ENCODE measurements around the gene LRRC36.

GRCh38 chr16:67419502-67419901 is 92.9 kb downstream of the LRRC36 start:
- TF ChIP-seq REST (IDR thresholded peaks at IDR 0.05; ENCODE audit: insufficient replicate concordance, low read depth) (no peak), CTCF (IDR thresholded peaks at IDR 0.05; ENCODE audit: insufficient read depth, low read length) (no peak), POLR2AphosphoS5 (IDR thresholded peaks at IDR 0.05; ENCODE audit: low read depth) (no peak), GABPA (IDR thresholded peaks at IDR 0.05; ENCODE audit: low read depth) (no peak)
